Hippocampal formation (tissue), 2 donors: ENCODE data around the gene SLC46A2.
A peak's percentile ranks its signal among the peaks of the same experiment; 100 is the strongest.

Source experiments
- DNase-seq, 2 donors: peaks; one replicate each; lab custom pipeline; 2025; lab: John Stamatoyannopoulos, UW

Gene SLC46A2

GRCh38 chr9:112890106-112891081, at the start of gene SLC46A2:
TSS of gene SLC46A2 (minus strand) at chr9:112890876. CDS start at chr9:112890681, 195 bp downstream.
- no peak for DNase-seq

DNA sequence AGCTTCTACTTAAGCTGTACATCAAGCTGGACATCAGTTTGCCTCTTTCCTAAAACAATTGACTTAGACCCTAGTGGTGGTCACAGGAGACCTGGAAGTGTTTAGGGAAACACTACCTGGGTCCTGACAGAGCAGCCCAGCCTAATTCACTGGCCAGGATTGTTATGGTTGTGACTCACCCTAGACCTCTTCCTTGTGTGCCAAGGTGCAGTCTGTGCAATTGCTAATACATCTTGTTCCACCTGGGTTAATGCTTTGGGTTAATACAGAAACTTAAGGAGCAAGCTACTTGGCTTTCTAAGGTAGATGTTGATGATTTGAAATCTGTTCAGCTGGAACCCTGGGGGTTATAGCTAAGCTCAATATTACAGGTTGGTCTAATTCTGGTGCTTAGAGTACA, 48.7 kb upstream of the SLC46A2 start:
- DNase-seq = no peak

DNA sequence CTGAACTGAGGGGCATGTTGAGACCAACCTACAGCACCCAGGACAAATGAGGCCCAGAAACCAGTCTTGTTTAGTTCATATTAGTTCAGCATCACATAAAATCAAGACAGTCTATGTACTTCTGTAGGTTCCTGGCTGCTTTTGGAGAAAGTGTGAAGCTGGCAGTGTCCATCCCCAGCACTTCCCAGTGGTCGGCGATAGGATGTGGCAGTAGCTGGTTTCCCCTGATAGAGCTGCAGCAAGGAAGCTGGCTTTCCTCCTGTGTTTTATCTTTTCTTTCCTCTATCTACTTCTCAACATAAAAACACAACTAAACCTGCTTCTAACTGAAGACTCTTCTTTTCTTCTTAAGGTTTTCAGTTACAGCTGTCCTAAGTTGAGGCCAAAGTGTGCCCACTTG, 43.0 kb upstream of the SLC46A2 start:
- DNase-seq = no peak

GRCh38 chr9:112925058-112925641, 34.5 kb upstream of the SLC46A2 start:
- DNase-seq = peak; percentile 1 to 3

DNA sequence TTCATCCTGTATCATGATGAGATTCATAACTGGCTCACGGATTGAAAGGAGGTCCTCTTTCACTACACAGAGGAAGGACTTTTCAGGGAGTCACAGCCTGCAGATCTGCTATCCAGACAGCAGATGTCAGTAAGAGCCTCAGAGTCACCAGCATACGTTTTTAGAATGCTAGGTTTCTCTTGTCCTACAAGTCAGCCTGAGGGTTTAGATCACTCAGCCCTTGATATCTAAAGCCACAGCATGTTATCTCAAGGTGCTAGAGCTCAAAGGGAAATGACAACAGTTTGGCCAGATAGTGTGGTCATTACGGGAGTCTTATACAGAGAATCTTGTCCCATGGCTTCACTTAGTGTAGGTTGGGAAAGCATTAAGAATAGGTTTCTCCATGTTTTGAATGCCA, 30.9 kb upstream of the SLC46A2 start:
- peak in 1 of 2 donors; percentile 11 for DNase-seq

DNA sequence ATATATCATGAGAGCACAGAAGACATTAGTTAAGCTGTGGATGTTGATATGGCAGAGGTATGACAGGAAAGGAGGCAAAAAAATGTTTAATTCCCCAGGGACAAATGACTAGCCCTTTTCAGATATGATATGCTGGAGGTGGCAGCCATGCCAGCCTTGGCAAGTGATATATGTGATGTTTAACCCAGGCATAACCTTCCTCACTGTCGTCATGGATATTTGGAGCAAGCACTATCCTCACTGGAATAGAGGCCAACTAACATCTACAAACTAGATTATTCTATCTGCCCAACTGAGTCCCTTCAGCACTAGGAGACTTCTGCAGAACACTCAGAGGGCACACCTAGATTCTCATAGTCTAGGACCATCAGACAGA, 27.3 kb upstream of the SLC46A2 start:
- DNase-seq = no peak

DNA sequence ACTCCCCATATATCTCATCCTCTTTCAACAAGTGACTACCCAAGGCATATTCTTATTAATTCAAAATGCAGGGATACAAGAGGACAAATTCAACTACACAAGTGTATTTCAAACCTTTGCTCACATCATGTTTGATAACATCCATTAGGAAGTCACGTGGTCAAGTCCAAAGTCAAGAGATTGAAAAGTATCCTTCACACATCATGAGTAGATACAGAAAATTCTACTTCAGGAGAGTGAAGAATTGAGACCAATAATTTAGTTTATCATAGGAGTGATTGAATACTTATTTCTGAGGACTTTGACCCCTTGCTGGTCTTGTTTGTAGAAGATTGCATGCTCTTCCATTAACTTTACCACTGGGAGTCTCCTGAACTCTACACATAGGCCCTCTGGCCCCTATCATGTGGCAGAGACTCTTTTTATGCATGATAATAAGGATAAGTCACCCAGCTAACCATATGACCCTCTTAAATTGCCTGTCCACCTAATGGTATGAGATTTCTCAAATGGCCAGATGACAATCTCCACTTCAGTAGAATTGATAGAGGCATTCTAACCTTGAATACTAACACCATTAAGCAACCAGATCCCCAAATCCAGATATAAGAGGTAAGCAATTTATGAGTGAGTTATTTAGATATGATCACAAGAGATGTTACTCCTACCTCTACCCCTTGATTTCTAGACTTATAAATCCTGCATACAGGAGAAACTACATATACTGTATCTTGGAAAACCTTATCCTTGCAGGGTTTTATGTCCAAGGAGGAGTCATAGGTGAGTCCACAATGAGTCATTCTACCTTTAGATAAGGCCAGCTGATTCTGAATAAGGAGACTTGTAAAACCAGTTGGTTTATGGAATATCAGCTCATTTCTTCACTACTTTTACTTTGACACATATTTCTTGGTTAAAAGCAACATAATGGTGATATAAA, 26.6 kb upstream of the SLC46A2 start:
- DNase-seq = no peak

DNA sequence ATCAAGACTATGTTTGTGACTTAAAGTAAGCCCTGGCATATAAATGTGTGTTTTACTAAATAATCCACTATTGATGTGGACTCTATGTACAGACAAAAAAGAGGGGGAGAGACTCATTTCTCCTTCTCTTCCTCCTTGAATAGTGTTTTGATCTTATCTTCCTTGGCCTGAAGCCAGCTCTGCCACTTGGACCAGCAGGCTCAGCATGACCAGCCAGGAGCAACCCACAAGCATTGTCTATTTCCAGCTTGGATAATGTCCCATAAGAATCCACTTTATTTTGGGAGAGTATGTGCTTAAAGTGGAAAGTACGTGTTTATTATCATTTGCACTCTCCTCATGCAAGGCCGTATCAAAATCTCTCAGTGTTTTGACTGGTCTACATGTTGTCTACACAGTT, 23.8 kb upstream of the SLC46A2 start:
- no peak for DNase-seq

DNA sequence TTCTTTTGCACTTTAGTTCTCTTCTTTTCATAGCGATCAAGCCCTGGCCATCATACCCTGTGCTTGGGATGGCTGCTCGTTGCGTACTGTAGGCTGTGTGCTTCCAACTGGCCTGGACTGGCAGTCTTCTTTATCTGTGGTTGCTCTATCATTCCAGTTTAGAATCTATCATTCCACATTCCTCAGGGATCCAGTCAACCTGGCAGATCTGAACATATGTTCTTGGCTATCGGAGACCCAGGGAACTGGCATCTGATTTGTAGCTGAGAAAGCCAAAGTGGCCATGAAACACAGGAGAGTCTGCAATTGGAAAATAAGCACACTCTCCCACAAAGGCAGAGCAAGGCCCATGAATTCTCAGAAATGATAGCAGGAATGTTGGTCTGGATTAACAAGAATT, 22.6 kb upstream of the SLC46A2 start:
- no peak for DNase-seq

DNA sequence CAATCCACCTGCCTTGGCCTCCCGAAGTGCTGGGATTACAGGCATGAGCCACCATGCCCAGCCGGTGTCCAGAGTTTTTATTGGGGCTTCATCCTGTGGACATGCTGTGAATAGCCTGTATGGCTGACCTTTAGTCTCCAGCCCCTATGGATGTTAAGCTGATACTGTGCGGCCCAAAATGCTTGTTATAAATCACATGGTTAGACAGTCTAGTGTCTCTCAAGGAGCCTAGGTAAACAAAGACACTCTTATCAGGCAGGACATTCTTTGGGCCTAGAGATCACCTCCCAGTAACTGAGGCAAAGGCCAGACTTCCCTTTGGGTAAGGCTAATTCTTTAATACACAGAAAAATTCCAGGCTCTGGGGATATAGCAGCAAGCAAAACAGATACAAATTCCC, 22.0 kb upstream of the SLC46A2 start:
- no peak for DNase-seq

DNA sequence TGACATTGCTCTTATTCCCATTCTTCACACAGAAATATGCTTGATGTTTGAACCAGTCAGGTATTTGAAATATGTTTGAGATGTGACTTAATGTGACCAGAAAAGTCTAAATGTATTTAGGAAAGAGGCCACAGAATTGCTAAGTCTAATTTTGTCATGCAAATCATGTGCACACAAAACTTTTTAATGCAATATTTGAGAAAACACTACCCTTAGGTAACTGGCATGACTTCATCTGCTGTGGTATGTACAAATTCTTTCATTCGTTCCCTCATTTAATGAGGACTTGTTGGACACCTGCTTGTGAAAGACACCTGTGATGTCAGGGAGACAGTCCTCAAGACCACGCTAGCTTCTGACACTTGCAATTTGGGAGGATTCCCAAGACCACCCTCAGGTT, 21.1 kb upstream of the SLC46A2 start:
- DNase-seq = no peak

DNA sequence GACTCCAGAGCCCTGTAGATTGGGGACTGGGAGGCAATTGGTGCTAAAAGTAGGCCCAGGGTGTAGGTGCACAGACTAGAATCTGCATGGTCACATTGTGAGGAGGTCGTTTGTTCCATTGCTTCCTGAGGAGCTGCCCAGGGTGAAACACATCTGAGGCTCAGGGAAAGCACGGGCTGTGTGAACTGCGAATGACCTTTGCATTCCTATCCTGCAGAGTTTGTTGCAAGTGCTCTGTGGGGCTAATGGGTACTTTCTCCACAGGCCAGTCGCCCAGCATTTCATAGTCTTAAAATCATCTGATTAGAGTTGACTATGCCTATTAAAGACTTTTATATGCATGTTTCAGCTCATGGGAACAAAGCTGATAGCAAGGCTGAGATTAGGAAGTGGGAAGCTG, 14.4 kb upstream of the SLC46A2 start:
- DNase-seq = no peak

DNA sequence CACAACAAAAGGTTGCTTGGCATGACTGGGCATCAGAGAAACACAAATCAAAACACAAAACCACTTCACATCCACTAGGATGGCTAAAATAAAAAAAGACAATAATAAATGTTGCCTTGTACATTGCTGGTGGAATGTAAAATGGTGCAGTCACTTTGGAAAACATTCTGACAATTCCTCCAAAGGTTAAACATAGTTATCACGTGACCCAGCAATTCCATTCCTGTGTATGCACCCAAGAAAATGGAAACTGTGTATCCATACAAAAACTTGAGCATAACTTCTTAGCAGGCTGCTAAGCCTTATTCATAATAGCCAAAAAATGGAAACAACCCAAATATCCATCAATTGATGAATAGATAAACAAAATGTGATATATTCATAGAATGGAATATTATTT, 10.2 kb upstream of the SLC46A2 start:
- DNase-seq = no peak

DNA sequence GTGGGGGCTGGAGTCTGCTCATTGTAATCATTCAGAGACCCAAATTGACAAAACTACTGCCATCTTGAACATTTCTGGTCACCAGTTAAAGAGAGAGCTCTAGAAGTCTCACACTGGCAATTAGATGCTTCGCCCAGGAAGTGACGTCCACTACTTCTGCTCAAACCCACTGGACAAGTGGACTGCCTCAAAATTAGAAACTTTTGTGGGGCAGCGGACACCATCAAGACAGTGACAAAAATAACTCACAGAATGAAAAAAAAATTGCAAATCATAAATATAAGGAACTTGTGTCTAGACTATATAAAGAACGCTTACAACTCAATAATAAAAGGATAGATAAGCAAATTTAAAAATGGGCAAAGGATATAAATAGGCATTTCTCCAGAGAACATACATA, 9.8 kb upstream of the SLC46A2 start:
- DNase-seq = no peak

DNA sequence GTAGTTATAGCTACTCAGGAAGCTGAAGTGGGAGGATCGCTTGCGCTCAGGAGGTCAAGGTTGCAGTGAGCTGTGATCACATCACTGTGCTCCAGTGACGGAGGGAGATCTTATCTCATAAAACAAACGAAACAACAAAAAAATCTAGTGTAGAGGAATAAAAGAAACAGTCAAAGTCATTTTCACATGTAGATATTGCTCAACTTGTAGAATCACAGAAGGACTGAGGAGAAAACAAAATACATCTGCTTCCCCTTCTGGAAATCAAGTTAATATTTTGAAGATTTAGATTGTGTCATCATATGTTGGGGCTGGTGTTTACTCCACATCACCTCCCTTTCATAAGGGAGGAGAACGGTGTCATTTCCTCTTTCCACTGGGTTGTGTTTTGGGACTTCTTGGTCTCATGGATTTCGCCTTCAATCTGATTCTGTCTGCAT, 8.2 kb upstream of the SLC46A2 start:
- DNase-seq = no peak

- DNase-seq = no peak
Measured at GRCh38 chr9:112896131-112896530, 5.5 kb upstream of the SLC46A2 start.

- no peak for DNase-seq
Measured at GRCh38 chr9:112894699-112895098, 4.0 kb upstream of the SLC46A2 start.

GRCh38 chr9:112894041-112894440, 3.4 kb upstream of the SLC46A2 start:
- DNase-seq = no peak

- no peak for DNase-seq
Measured at GRCh38 chr9:112892981-112893380, 2.3 kb upstream of the SLC46A2 start.

- DNase-seq = no peak
Measured at GRCh38 chr9:112891521-112891920, 845 bp upstream of the SLC46A2 start.

DNA sequence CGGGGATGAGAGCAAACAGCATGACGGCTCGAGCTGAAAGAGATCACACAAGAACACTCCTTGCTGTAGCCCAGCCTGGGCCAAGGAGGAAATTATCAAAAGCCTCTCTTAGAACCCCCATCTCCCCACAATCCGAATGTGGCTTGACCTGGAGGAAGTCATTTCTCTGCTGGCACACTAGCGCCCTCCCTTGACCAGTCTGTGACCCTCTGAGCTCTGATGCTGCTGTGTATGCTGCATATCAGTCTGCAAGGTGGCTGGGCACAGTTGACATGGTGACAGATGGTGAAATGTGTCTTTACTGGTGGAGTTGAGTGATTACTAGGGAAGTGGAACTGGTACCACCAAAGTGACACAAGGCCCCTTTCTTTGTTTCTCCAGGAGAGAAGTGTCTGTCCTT, 3.3 kb downstream of the SLC46A2 start:
- no peak for DNase-seq

DNA sequence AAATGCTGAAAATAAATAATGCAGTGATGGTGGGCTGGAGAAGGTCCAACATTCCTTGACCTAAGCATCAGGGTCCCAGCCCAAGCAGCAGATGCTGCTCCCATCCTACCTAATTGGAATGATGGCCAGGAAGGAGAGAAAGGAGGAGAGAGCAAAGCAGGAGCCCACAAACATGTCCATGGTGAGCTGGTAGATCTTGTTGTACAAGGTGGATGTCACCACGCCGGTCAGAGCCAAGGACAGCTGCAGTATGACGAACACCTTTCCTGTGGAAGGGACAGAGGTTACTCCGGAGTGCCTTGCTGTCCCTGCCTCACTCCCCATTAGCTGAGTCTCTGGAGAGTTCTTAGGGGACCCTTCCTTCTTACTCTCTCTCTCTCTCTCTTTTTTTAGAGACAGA, 4.3 kb downstream of the SLC46A2 start:
- DNase-seq = no peak
